HG02588 (cell line): ENCODE measurements around the gene PGP.

ENCODE experiments used
- ATAC-seq: cut with Tn5 transposase; IDR thresholded peaks from one replicate; pipeline ENCODE4 v1.9.1; 2021; ENCODE audit warnings: mild to moderate bottlenecking, moderate library complexity; ENCODE audit not compliant: unreplicated experiment

PGP gene

DNA sequence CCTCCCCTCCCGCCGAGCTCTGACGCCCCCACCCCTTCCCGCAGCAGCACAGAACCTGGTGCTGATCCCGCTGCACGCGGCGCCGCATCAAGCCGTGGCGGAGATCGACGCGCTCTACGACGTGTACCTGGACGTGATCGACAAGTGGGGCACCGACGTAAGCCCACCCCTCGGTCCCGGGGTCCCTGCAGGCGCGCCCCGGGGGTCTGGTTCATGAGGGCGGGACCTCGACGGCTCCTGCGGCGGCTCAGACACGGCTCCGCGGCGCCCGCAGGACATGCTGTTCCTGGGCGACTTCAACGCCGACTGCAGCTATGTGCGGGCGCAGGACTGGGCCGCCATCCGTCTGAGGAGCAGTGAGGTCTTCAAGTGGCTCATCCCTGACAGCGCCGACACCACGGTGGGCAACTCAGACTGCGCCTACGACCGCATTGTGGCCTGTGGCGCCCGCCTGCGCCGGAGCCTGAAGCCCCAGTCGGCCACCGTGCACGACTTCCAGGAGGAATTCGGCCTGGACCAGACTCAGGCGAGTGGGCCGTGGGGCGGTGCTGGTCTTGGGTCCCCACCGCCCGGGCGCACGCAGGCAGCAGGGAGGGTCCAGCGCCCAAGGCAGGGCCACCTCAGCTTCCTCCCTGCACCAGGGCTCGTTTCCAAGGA lies 23.0 kb upstream of the PGP start:
- no peak for ATAC-seq

DNA sequence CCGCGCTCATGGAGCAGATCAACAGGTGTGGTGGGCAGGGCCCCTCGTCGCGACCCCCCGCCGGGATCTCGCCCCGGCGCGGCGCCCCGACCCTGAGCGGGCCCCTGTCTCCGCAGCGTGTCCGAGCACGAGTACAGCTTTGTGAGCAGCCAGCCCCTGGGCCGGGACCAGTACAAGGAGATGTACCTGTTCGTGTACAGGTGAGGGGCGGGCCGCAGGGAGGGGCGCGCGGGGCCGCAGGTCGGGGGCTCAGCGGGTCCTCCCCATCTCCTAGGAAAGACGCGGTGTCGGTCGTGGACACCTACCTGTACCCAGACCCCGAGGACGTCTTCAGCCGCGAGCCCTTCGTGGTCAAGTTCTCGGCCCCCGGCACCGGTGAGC lies 22.5 kb upstream of the PGP start:
- ATAC-seq = no peak

- no peak for ATAC-seq
Measured at GRCh38 chr16:2236337-2237101, 21.9 kb upstream of the PGP start, which contains the start of gene DNASE1L2. Gene DNASE1L2, plus strand, starts transcription at chr16:2236444. Its CDS starts 373 bp downstream, at chr16:2236817.

DNA sequence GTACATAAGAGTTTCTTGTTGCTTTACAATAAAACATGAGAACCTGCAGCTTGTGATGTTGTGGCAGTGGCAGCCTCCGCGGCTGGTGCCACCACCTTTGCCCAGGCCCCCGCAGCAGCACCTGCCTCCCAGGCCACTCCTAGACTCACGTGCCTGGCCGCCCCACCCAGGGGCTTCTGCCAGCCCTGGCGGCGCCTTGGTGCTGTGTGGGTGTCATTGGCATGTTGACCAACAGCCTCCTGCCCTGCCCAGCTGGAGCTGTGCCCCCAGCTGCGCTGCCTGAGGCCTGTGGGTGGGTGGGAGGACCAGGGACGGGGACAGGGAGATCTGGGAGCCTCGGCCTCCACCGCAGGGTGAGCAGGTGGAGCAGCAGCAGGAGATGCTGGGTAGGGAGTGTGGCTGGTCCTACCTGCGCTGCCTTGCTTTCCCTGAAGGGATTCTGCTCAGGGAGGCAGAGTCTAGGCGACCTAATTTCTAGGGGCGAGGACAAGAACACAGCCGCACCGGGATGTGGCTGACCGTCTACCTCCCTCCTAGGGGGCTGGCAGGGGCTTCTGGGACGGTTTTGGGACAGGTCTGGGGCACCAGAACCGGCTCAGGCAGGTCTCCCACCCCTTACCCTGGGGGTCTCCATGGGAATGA lies 21.2 kb upstream of the PGP start:
- ATAC-seq = no peak

DNA sequence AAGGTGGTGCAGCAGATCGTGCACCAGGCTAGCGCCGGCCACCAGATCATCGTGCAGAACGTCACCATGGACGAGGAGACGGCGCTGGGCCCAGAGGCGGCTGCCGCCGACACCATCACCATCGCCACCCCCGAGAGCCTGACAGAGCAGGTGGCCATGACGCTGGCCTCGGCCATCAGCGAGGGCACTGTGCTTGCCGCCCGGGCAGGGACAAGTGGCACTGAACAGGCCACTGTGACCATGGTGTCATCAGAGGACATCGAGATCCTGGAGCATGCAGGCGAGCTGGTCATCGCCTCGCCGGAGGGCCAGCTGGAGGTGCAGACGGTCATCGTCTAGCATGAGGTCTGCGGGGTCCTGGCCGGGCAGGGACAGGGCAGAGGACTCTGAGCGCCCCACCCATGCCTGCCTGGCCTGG lies 20.6 kb upstream of the PGP start:
- no peak for ATAC-seq

DNA sequence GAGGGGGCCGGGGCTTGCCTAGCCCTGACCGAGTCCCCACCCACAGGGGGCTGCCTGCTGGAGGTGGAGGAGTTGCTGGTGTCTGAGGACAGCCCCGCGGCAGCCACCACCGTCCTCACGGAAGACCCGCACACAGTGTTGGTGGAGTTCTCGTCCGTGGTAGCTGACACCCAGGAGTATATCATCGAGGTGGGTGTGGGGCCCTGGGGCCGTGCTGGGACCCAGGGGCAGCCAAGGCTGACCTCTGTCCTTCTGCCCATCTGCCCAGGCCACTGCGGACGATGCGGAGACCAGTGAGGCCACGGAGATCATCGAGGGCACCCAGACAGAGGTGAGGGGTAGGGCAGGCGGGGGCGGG lies 20.2 kb upstream of the PGP start:
- no peak for ATAC-seq

DNA sequence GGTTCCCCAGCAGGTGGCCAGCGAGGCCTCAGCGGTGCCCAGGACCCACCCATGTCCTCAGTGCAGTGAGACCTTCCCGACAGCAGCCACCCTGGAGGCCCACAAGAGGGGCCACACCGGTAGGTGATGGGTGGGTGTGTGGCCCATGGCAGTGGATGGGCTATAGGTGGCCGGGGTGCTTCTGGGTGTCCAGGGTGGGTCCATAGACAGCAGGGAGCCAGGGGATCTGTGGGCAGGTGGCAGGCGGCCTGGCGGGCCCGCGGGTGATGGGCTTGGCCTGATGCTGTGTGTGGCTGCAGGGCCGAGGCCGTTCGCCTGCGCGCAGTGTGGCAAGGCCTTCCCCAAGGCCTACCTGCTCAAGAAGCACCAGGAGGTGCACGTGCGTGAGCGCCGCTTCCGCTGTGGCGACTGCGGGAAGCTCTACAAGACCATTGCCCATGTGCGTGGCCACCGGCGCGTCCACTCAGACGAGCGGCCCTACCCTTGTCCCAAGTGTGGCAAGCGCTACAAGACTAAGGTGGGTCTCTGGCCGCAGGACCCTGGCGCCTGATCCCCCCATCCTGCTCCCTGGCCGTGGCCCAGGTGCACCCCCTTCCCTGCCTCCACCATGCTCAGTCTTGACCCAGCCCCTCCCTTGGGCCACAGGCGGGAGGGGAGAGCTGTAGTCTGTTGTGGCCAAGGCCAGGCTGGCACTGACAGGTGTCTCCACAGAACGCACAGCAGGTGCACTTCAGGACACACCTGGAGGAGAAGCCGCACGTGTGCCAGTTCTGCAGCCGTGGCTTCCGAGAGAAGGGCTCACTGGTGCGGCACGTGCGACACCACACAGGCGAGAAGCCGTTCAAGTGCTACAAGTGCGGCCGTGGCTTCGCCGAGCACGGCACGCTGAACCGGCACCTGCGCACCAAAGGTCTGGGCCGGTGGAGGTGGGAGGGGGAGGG lies 19.5 kb upstream of the PGP start:
- ATAC-seq = no peak

- no peak for ATAC-seq
Measured at GRCh38 chr16:2233046-2233775, 18.6 kb upstream of the PGP start.

- ATAC-seq = no peak
Measured at GRCh38 chr16:2232094-2232990, 17.7 kb upstream of the PGP start.

- no peak for ATAC-seq
Measured at GRCh38 chr16:2231016-2231931, 16.6 kb upstream of the PGP start.

- ATAC-seq = no peak
Measured at GRCh38 chr16:2230376-2230775, 15.7 kb upstream of the PGP start.

DNA sequence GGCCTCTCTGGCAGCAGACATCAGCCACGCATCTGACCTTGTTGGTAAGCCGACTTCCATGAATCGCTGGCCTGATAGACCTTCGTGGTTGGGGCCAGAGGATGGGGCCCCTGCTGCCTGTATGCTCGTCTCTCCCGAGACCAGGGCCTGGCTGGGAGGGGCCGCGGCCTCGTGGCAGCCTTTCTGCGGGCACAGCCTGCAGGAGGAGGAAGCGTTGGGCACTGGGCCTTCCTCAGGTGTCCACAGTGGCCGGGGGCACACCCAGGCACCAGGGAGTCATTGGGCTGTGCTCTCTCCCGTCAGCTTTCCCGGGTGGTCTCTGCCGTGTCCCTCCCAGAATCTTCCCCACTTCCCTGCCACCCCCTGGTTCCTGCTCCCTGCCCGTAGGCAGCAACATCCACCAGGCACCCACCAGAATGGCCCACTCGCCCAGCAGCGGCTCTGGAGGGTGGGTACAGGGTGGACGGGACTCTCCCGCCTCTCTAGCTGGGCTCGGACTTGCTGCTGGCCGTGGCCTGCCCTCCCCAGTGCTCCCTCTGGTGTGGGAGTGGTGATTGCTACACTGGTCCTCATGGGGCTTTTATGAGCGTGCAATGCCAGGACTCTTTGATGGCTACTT lies 15.1 kb upstream of the PGP start:
- no peak for ATAC-seq

DNA sequence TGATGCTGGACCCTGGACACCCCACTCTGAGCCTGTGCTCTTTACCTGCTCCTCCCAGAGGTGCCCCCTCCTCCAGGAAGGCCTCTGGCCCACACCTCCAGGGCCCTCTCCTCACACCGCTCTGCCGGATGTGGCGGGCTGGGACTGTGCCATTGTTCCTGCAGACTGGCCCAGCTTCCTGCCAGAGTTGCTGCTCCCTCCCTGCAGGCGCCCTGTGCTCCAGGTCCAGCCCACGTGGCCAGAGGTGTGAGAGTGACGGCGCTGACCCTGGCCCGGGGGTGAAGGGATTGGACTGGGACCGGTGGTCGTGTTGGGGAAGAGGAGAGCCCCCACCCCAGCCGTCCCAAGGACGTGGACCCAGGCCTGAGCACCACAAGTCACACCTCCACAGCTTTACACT lies 14.5 kb upstream of the PGP start:
- no peak for ATAC-seq

- ATAC-seq = no peak
Measured at GRCh38 chr16:2228161-2228824, 13.7 kb upstream of the PGP start.

GRCh38 chr16:2226918-2227317 lies 12.3 kb upstream of the PGP start:
- no peak for ATAC-seq

GRCh38 chr16:2226245-2226793 lies 11.7 kb upstream of the PGP start:
- no peak for ATAC-seq

GRCh38 chr16:2223942-2224486 lies 9.4 kb upstream of the PGP start:
- peak; percentile 12 for ATAC-seq
